Stomach (tissue), 9 donors: ENCODE data around the gene GALNT2. TPM values are rescaled to one million over a fixed set of nuclear protein-coding genes. Genes with fewer than 3 reads are reported as not detected.
A peak's percentile ranks its signal among the peaks of the same experiment; 100 is the strongest.

ENCODE experiments used
- DNase-seq, 2 donors: peaks; one replicate each; pipeline versions ENCODE4 v3.0.0 to v3.0.0-alpha.2; 2013 to 2019
- H3K27ac ChIP-seq, 5 donors: fragments of 200-600 bp in 4 of 5; sonication (generic) in 4 of 5; one replicate each; pipeline ENCODE4 v1.5.1; 2013 to 2019; ENCODE audit warnings: mild to moderate bottlenecking in 1 of 5, moderate library complexity in 1 of 5
- H3K27me3 ChIP-seq, 3 donors: fragments of 200-600 bp; sonication (generic); one replicate each; pipeline ENCODE4 v1.5.1; 2017 to 2019; ENCODE audit warnings: mixed run types in 1 of 3
- H3K36me3 ChIP-seq, 4 donors: fragments of 200-600 bp; sonication (generic); 1 replicate in 3 of 4; 2 replicates in 1 of 4; pipeline ENCODE4 v1.5.1; 2016 to 2019
- H3K4me1 ChIP-seq, 4 donors: fragments of 200-600 bp; sonication (generic); one replicate each; pipeline ENCODE4 v1.5.1; 2016 to 2019
- H3K4me3 ChIP-seq, 4 donors: fragments of 200-600 bp; sonication (generic) in 3 of 4; one replicate each; pipeline ENCODE4 v1.5.1; 2016 to 2019; ENCODE audit warnings: mild to moderate bottlenecking in 1 of 4
- H3K9me3 ChIP-seq, 4 donors: fragments of 200-600 bp; sonication (generic); one replicate each; pipeline ENCODE4 v1.5.1; 2016 to 2019
- CTCF ChIP-seq, 7 experiments: fragments of 450-650 bp in 4 of 7; fragments of 200-600 bp in 3 of 7; sonication (generic) in 3 of 7; IDR thresholded peaks; one replicate each; pipeline ENCODE4 v1.5.1; 2016 to 2019; ENCODE audit warnings: antibody characterized with exemption in 7 of 7, control low read depth in 2 of 7, mild to moderate bottlenecking in 1 of 7
- EP300 ChIP-seq: sonication (generic); formaldehyde crosslinking; IDR thresholded peaks from one replicate; pipeline ENCODE4 v1.6.1; 2017; ENCODE audit warnings: antibody characterized with exemption
- POLR2A ChIP-seq, 4 donors: fragments of 450-650 bp; IDR thresholded peaks; one replicate each; pipeline ENCODE4 v1.6.1; 2016; ENCODE audit warnings: antibody characterized with exemption in 4 of 4, control low read depth in 2 of 4, mild to moderate bottlenecking in 1 of 4, moderate library complexity in 1 of 4
- POLR2AphosphoS5 ChIP-seq, 3 donors: sonication (generic); formaldehyde crosslinking; IDR thresholded peaks; one replicate each; pipeline ENCODE4 v1.6.1; 2016; ENCODE audit warnings: antibody characterized with exemption in 3 of 3
- WGBS, 5 donors: extraction: QIAGEN DNeasy Blood & Tissue Kit in 3 of 5; methylation state at CpG; one replicate each; pipeline versions ENCODE4 v1.1.5 to v1.1.7; 2013 to 2018; 5-methylcytosine and 5-hydroxymethylcytosine counted together
- intact Hi-C: fragments of 100-400 bp; cut with DNase I; formaldehyde crosslinking; loops from one replicate; pipeline ENCODE4 v1.15.1; 2023; ENCODE audit warnings: low total_unique reads
- polyA plus RNA-seq, 3 donors: library from polyadenylated mRNA; stranded (reverse); fragments of 200-250 nt; gene quantifications; one replicate each; pipeline ENCODE4 v1.2.3, GENCODE V29; 2013
- total RNA-seq, 5 donors: library from RNA; depleted of rRNA; stranded (reverse); fragments of >200 nt; gene quantifications; one replicate each; pipeline versions ENCODE4 v1.1.0 to v1.2.3, GENCODE V29; 2014 to 2016
- donor health status: healthy with polysubstance abuse.
- donor health status: Bipolar disorder and iron deficiency.
- donor health status: healthy.

Gene GALNT2
- total and polyA plus RNA-seq, 8 donors = 5.5 to 101 (median 43.1) TPM

- Histone ChIP-seq H3K9me3 (no peaks in the 10 kb centered on the region), H3K36me3 (peaks cover 12 to 57% (median 56%) of the 10 kb centered on the region in 4 donors), H3K4me3 (no peak overlapping the region), H3K27ac (no peak overlapping the region), H3K4me1 (peaks cover 8 to 41% (median 21%) of the 10 kb centered on the region in 4 donors), H3K27me3 (no peaks in the 10 kb centered on the region)
- intact Hi-C loops = loop anchor here (10.0 kb wide), 1 partner anchor 188 kb away; no protein-coding TSS in a partner anchor
- no peak for DNase-seq
- 91 to 98% (median 97%) methylated on average over 9 of the region's 9 CpGs for WGBS, 5 donors
- TF ChIP-seq POLR2A (IDR thresholded peaks at IDR 0.05) (no peak), POLR2AphosphoS5 (IDR thresholded peaks at IDR 0.05) (no peak), EP300 (no peak), CTCF (IDR thresholded peaks at IDR 0.05) (no peak)
These were observed 205.5 kb downstream of the GALNT2 start for GRCh38 chr1:230272557-230272956.

- H3K27me3 ChIP-seq = no peaks in the 10 kb centered on the region
- DNase-seq = no peak
- WGBS, 5 donors = 77 to 94% (median 83%) methylated on average over 7 of the region's 7 CpGs
- H3K36me3 ChIP-seq = peaks cover 13 to 58% (median 57%) of the 10 kb centered on the region in 4 donors
- H3K4me1 ChIP-seq = peaks cover 3 to 38% (median 21%) of the 10 kb centered on the region in 4 donors
- no peak overlapping the region for H3K4me3 ChIP-seq
- intact Hi-C loops = loop anchor here (10.0 kb wide), 1 partner anchor 188 kb away; no protein-coding TSS in a partner anchor
- no peaks in the 10 kb centered on the region for H3K9me3 ChIP-seq
- H3K27ac ChIP-seq = no peak overlapping the region
- TF ChIP-seq POLR2AphosphoS5 (IDR thresholded peaks at IDR 0.05) (no peak), POLR2A (IDR thresholded peaks at IDR 0.05) (no peak), EP300 (no peak), CTCF (IDR thresholded peaks at IDR 0.05) (no peak)
These were observed 206.2 kb downstream of the GALNT2 start for GRCh38 chr1:230273141-230273710.

DNA sequence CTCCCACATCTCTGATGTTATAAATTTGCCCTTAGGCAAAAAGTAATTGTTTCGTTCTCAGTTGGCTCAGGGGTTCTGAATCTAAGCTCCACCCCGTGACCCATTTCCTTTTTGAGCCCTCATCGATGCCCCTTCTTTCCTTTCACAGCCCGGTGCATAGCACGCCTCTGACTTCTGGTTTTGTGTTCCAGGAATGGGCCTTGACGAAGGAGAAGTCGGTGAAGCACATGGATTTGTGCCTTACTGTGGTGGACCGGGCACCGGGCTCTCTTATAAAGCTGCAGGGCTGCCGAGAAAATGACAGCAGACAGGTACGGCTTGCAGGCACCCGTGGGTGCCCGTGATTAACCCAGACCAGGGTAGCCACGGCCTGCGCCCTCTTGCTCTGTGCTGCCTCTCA, 207.2 kb downstream of the GALNT2 start:
- 71 to 79% (median 76%) methylated on average over 15 of the region's 15 CpGs for WGBS, 5 donors
- TF ChIP-seq POLR2AphosphoS5 (IDR thresholded peaks at IDR 0.05) (no peak), CTCF (IDR thresholded peaks at IDR 0.05) (no peak), EP300 (no peak), POLR2A (IDR thresholded peaks at IDR 0.05) (no peak)
- no peak overlapping the region for H3K4me3 ChIP-seq
- peak overlapping the region in 1 of 5 donors; percentile 5 for H3K27ac ChIP-seq
- H3K27me3 ChIP-seq = no peaks in the 10 kb centered on the region
- DNase-seq = peak in 1 of 2 donors; percentile 23
- peaks cover 1 to 28% (median 14%) of the 10 kb centered on the region in 4 donors for H3K4me1 ChIP-seq
- intact Hi-C loops = loop anchor here (10.0 kb wide), 1 partner anchor 189 kb away; no protein-coding TSS in a partner anchor
- peaks cover 19 to 68% (median 62%) of the 10 kb centered on the region in 4 donors for H3K36me3 ChIP-seq
- no peaks in the 10 kb centered on the region for H3K9me3 ChIP-seq

DNA sequence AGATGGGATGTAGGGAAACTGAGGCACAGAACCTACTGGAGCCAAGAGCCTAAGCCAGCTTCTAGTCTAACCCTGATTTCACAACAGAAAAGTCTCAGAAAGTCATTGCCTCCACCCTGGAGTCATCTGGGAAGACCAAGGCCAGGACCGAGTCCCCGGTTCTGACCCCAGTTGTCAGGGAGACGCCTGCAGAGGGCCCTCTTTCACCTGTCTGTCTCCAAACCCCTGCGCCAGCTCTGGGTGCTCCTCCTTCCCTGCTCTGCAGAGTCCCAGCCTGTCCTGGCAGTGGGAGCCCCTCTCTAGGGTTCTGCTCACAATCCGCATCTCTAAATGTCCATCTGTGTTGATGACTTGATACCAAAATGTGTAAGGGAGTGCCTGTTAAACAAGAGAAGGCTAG, 209.4 kb downstream of the GALNT2 start:
- H3K36me3 ChIP-seq = peaks cover 32 to 85% (median 77%) of the 10 kb centered on the region in 4 donors
- H3K4me3 ChIP-seq = no peak overlapping the region
- no peaks in the 10 kb centered on the region for H3K9me3 ChIP-seq
- intact Hi-C loops = loop anchor here (10.0 kb wide), 1 partner anchor 192 kb away; no protein-coding TSS in a partner anchor
- no peak overlapping the region for H3K27ac ChIP-seq
- no peaks in the 10 kb centered on the region for H3K27me3 ChIP-seq
- peak in 1 of 2 donors; percentile 2 for DNase-seq
- no peak for TF ChIP-seq POLR2A (IDR thresholded peaks at IDR 0.05)
- no peak for TF ChIP-seq EP300
- TF ChIP-seq POLR2AphosphoS5 (IDR thresholded peaks at IDR 0.05) = no peak
- TF ChIP-seq CTCF (IDR thresholded peaks at IDR 0.05) = no peak
- 96 to 99% (median 97%) methylated on average over 5 of the region's 5 CpGs for WGBS, 5 donors
- peaks cover 0 to 15% (median 5%) of the 10 kb centered on the region in 4 donors for H3K4me1 ChIP-seq
